Mesothelial cell of epicardium (in vitro differentiated cells): Measurements from ENCODE around the gene PROSER2. TPM values are rescaled to one million over a fixed set of nuclear protein-coding genes. Genes with fewer than 3 reads are reported as not detected.
A peak's percentile ranks its signal among the peaks of the same experiment; 100 is the strongest.

ENCODE experiments used
- DNase-seq, 2 experiments: peaks; one replicate each; pipeline ENCODE4 v3.0.0; 2021; ENCODE audit warnings: low spot score in 2 of 2; ENCODE audit not compliant: unreplicated experiment in 2 of 2
- H3K27ac Mint-ChIP-seq: 2 replicates; pipeline ENCODE4 v1.8.0; 2021; ENCODE audit warnings: mixed read lengths
- H3K27me3 Mint-ChIP-seq: 2 replicates; pipeline ENCODE4 v1.8.0; 2021; ENCODE audit warnings: low read depth, mixed read lengths
- H3K36me3 Mint-ChIP-seq: 2 replicates; pipeline ENCODE4 v1.8.0; 2021; ENCODE audit warnings: mixed read lengths
- H3K4me1 Mint-ChIP-seq: 2 replicates; pipeline ENCODE4 v1.8.0; 2021; ENCODE audit warnings: mixed read lengths
- H3K4me3 Mint-ChIP-seq: 2 replicates; pipeline ENCODE4 v1.8.0; 2021; ENCODE audit warnings: mild to moderate bottlenecking, moderate library complexity, mixed read lengths
- H3K9me3 Mint-ChIP-seq: 2 replicates; pipeline ENCODE4 v1.8.0; 2021; ENCODE audit warnings: mixed read lengths
- total RNA-seq: library from RNA; stranded (reverse); gene quantifications from 3 replicates; pipeline ENCODE4 v1.2.1, GENCODE V29; 2021
- TF ChIP-seq, protein P1 (sequence below): fragments of 200-600 bp; sonication (generic); IDR thresholded peaks from one replicate; pipeline ENCODE4 v1.5.0; 2021; ENCODE audit warnings: antibody characterized with exemption; ENCODE audit not compliant: unreplicated experiment

Gene PROSER2
- total RNA-seq, 1 donor from 2014 or later = 17.8 TPM

- no peaks in the 10 kb centered on the region for H3K36me3 Mint-ChIP-seq
- no peaks in the 10 kb centered on the region for H3K27me3 Mint-ChIP-seq
- TF ChIP-seq, protein P1, sequence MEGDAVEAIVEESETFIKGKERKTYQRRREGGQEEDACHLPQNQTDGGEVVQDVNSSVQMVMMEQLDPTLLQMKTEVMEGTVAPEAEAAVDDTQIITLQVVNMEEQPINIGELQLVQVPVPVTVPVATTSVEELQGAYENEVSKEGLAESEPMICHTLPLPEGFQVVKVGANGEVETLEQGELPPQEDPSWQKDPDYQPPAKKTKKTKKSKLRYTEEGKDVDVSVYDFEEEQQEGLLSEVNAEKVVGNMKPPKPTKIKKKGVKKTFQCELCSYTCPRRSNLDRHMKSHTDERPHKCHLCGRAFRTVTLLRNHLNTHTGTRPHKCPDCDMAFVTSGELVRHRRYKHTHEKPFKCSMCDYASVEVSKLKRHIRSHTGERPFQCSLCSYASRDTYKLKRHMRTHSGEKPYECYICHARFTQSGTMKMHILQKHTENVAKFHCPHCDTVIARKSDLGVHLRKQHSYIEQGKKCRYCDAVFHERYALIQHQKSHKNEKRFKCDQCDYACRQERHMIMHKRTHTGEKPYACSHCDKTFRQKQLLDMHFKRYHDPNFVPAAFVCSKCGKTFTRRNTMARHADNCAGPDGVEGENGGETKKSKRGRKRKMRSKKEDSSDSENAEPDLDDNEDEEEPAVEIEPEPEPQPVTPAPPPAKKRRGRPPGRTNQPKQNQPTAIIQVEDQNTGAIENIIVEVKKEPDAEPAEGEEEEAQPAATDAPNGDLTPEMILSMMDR = no peak
- peaks cover 19% of the 10 kb centered on the region for H3K4me1 Mint-ChIP-seq
- no peak overlapping the region for H3K4me3 Mint-ChIP-seq
- no peaks in the 10 kb centered on the region for H3K9me3 Mint-ChIP-seq
- no peak overlapping the region for H3K27ac Mint-ChIP-seq
- DNase-seq = no peak
Observed at GRCh38 chr10:11895108-11895466, 71.9 kb downstream of the PROSER2 start.

DNA sequence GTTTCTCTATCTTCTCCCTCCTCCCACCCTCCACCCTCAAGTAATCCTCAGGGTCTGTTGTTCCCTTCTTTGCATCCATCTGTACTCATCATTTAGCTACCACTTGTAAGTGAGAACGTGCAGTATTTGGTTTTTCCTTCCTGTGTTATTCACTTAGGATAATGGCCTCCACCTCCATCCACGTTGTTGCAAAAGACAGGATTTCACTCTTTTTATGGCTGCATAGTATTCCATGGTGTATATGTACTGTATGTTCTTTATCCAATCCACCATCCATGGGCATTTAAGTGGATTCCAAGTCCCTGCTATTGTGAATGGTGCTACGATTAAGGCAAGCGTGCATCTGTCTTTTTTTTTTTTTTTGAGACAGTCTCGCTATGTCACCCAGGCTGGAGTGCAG lies 72.4 kb downstream of the PROSER2 start:
- H3K9me3 Mint-ChIP-seq = no peaks in the 10 kb centered on the region

GRCh38 chr10:11896549-11897200 lies 73.5 kb downstream of the PROSER2 start:
- Mint-ChIP-seq H3K27me3 (no peaks in the 10 kb centered on the region), H3K27ac (peak overlapping the region; percentile 57), H3K4me3 (no peak overlapping the region), H3K9me3 (no peaks in the 10 kb centered on the region), H3K36me3 (no peaks in the 10 kb centered on the region), H3K4me1 (peaks cover 21% of the 10 kb centered on the region)
- DNase-seq = no peak
- TF ChIP-seq, protein P1 = no peak

More for the DNA sequence above, 72.4 kb downstream of the PROSER2 start:
- H3K36me3 Mint-ChIP-seq = no peaks in the 10 kb centered on the region
- no peak overlapping the region for H3K27ac Mint-ChIP-seq
- DNase-seq = no peak
- no peak overlapping the region for H3K4me3 Mint-ChIP-seq
- peaks cover 19% of the 10 kb centered on the region for H3K4me1 Mint-ChIP-seq
- TF ChIP-seq, protein P1 = no peak
- H3K27me3 Mint-ChIP-seq = no peaks in the 10 kb centered on the region

DNA sequence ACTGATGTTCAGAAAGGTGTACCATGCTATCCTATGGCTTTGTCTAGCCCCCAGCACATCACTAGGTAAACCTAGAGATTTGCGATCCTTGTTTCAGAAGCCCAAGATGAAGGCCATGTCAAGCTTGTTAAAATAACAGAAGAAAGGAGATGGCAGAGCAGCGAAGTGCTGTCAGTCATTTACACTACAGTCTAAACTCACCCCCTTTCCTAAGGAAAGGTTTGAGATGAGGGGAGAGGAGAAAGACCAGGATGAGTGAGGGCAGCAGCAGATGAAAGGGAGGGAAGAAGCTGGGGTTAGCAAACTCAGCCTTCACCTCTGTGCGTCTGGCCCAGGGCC lies 74.8 kb downstream of the PROSER2 start:
- TF ChIP-seq, protein P1 = no peak
- Mint-ChIP-seq H3K27me3 (no peaks in the 10 kb centered on the region), H3K9me3 (no peaks in the 10 kb centered on the region), H3K36me3 (no peaks in the 10 kb centered on the region), H3K4me3 (no peak overlapping the region), H3K27ac (peak overlapping the region; percentile 89), H3K4me1 (peaks cover 27% of the 10 kb centered on the region)
- DNase-seq = no peak

DNA sequence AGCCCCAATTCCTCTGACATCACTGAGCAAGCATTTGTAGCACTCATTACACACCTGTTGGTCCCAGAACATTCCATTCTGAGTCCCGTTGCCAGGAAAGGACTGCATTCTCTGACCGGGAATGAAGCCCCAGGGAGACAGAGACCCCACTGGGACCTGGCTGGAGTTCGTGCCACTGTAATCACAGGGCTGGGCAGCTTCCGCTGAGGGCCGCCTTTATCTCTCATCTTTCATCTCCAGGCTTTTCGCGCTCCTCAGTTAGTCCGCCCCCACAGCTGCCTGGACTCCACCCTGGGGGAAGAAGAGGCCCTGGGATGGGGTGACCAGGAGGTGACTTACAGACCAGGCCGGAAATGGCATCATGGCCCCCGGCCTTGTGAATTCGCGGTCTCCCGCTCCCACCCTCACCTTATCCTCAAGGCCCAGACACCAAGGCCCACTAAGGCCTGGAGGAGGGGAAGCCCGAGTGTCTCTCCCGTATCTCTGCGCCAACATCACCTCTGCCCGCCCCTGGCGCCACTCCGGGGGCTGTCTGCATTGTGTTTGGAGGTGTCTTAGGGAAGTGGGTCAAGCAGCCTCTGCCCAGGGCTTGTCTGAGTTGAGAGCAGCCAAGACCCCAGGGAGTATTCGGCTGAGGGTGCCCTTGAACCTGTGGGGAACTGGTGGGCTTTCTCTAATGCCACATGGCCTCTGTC lies 75.4 kb downstream of the PROSER2 start:
- no peaks in the 10 kb centered on the region for H3K36me3 Mint-ChIP-seq
- H3K27ac Mint-ChIP-seq = peak overlapping the region; percentile 89
- no peaks in the 10 kb centered on the region for H3K9me3 Mint-ChIP-seq
- TF ChIP-seq, protein P1 = no peak
- peaks cover 27% of the 10 kb centered on the region for H3K4me1 Mint-ChIP-seq
- peak in 1 of 2 experiments; percentile 62 for DNase-seq
- H3K4me3 Mint-ChIP-seq = no peak overlapping the region
- no peaks in the 10 kb centered on the region for H3K27me3 Mint-ChIP-seq
